HL-60 (cell line): ENCODE data around the gene TECTB.

Source experiments
- POLR2AphosphoS5 ChIP-seq: IDR thresholded peaks from 2 replicates; pipeline ENCODE4 v1.6.1; 2012; ENCODE audit warnings: low read depth
- SPI1 ChIP-seq: IDR thresholded peaks from 2 replicates; pipeline ENCODE4 v1.6.1; 2012; ENCODE audit warnings: low read depth, mild to moderate bottlenecking, borderline replicate concordance
- TF ChIP-seq, protein P1 (sequence below): IDR thresholded peaks from one replicate; pipeline ENCODE4 v1.5.1; 2011; ENCODE audit warnings: low read length, control low read depth, inconsistent platforms; ENCODE audit not compliant: insufficient read depth

DNA sequence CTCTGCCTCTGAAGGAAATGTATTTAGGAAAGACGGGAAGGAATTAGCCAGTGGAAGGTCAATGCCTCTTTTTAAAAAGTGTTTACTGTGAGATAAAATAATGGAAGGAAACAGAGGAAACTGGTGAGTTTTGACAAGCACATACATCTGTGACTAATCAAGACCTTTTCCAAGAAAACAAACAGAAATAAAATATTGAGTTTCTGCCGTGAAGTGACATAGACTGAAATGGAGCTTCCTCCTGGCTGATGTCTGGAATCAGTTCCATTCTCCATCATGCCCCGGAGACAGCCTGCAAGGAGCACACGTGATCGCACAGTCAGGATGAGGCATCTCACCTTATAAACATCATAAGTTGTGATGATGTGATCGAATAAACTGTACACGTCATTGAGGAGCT lies 30.7 kb downstream of the TECTB start:
- TF ChIP-seq, protein P1, sequence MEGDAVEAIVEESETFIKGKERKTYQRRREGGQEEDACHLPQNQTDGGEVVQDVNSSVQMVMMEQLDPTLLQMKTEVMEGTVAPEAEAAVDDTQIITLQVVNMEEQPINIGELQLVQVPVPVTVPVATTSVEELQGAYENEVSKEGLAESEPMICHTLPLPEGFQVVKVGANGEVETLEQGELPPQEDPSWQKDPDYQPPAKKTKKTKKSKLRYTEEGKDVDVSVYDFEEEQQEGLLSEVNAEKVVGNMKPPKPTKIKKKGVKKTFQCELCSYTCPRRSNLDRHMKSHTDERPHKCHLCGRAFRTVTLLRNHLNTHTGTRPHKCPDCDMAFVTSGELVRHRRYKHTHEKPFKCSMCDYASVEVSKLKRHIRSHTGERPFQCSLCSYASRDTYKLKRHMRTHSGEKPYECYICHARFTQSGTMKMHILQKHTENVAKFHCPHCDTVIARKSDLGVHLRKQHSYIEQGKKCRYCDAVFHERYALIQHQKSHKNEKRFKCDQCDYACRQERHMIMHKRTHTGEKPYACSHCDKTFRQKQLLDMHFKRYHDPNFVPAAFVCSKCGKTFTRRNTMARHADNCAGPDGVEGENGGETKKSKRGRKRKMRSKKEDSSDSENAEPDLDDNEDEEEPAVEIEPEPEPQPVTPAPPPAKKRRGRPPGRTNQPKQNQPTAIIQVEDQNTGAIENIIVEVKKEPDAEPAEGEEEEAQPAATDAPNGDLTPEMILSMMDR = no peak
- TF ChIP-seq SPI1 = no peak
- TF ChIP-seq POLR2AphosphoS5 = no peak
